ENCODE results near the gene PXMP4. TPM values are rescaled to one million over a fixed set of nuclear protein-coding genes. Genes with fewer than 3 reads are reported as not detected.

The PXMP4 gene
- total RNA-seq, 1 donor from 2014 or later: 2.4 TPM

DNA sequence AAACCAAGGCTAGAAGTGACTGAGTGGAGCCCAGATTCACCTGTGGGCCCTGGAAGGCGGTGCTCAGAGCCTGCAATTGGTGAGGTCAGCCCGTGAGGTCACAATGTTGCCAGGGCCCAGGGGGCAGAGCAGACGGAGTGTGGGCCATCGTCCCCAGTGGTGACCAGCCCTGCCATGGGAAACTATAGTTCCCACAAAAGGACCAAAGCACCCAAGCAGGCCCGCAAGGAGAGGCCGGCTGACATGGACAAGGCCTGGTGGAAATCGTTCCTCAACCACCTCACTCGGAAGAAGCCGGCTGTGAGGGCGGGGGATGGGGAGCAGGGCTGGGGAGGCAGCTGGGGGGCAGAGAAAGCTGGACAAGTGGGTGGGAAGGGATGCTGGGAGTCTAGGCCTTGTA is 57.9 kb downstream of the PXMP4 start, which contains the start of gene C20orf144:
Gene C20orf144 (plus strand): TSS at position 156 of the 400 bp plus-strand sequence. CDS start 19 bp downstream, at position 175.
- FAIRE-seq: no peak
- DNase-seq (ENCODE audit: low read depth): no peak
- Histone ChIP-seq H3K36me3 (ENCODE audit: control insufficient read depth, insufficient read depth, low read length) (no peaks in the 10 kb centered on the region), H3K4me3 (ENCODE audit: low read depth, low read length) (peak within 1 kb of the TSS; percentile 76), H3K27me3 (ENCODE audit: control insufficient read depth, insufficient read depth, low read length) (no peaks in the 10 kb centered on the region)
- TF ChIP-seq, protein P1, sequence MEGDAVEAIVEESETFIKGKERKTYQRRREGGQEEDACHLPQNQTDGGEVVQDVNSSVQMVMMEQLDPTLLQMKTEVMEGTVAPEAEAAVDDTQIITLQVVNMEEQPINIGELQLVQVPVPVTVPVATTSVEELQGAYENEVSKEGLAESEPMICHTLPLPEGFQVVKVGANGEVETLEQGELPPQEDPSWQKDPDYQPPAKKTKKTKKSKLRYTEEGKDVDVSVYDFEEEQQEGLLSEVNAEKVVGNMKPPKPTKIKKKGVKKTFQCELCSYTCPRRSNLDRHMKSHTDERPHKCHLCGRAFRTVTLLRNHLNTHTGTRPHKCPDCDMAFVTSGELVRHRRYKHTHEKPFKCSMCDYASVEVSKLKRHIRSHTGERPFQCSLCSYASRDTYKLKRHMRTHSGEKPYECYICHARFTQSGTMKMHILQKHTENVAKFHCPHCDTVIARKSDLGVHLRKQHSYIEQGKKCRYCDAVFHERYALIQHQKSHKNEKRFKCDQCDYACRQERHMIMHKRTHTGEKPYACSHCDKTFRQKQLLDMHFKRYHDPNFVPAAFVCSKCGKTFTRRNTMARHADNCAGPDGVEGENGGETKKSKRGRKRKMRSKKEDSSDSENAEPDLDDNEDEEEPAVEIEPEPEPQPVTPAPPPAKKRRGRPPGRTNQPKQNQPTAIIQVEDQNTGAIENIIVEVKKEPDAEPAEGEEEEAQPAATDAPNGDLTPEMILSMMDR (IDR thresholded peaks at IDR 0.05; ENCODE audit: insufficient read depth, low read length, severe bottlenecking): no peak

DNA sequence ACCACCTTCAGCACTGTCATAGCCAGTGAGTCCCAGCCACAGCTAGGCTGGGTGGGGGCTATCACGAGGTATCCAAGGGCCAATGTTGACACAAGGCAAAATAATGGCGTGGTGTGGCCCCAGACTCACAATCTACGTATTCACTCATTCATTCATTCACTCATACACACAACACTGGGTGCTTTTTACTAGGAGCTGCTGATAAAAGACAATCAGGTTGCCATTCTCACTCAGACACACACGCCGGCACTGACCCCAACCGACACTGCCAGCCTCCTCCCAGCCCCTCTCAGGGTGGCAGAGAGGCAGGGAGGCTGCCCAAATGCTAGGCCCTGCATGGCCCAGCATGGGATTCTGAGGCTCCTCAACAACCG is 59.4 kb downstream of the PXMP4 start:
- no peak overlapping the region for H3K4me3 ChIP-seq (ENCODE audit: low read depth, low read length)
- DNase-seq (ENCODE audit: low read depth): no peak
- TF ChIP-seq, protein P1 (IDR thresholded peaks at IDR 0.05; ENCODE audit: insufficient read depth, low read length, severe bottlenecking): no peak
- no peak for FAIRE-seq
- peaks cover under 1% of the 10 kb centered on the region for H3K27me3 ChIP-seq (ENCODE audit: control insufficient read depth, insufficient read depth, low read length)
- H3K36me3 ChIP-seq (ENCODE audit: control insufficient read depth, insufficient read depth, low read length): no peaks in the 10 kb centered on the region

DNA sequence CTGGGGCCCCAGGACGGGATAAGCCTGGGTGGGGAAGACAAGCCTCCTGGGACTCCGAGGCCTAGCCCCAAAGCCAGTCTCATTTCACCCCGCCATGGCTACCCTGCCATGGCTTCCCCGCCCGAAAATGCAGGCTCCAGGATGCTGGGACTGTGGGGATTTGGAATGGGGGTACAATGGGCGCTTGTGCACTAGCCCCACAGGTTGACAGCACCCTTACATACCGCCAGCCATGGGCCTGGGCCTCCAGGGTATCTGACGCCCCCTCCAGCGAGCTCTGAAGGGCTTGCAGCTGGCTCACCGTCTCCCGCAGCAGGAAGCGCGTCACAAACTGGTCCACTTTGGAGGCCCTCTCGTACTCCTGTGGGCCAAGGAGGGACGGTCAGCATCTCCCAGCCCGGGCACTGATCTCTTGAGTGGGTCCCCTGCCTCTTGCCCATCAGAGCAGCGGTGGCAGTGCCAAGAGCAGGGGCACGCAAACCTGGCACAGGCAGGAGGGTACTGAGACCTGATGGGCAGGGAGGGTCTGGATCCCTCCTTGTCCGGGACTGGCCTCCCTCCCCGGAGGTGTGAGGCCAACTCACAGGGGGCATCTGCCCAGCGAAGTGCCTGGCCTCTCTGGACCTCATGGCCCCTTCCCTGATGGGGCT is 60.0 kb downstream of the PXMP4 start:
- TF ChIP-seq, protein P1 (IDR thresholded peaks at IDR 0.05; ENCODE audit: insufficient read depth, low read length, severe bottlenecking): no peak
- DNase-seq (ENCODE audit: low read depth): no peak
- FAIRE-seq: no peak
- Histone ChIP-seq H3K36me3 (ENCODE audit: control insufficient read depth, insufficient read depth, low read length) (no peaks in the 10 kb centered on the region), H3K27me3 (ENCODE audit: control insufficient read depth, insufficient read depth, low read length) (peaks cover 1% of the 10 kb centered on the region), H3K4me3 (ENCODE audit: low read depth, low read length) (no peak overlapping the region)

DNA sequence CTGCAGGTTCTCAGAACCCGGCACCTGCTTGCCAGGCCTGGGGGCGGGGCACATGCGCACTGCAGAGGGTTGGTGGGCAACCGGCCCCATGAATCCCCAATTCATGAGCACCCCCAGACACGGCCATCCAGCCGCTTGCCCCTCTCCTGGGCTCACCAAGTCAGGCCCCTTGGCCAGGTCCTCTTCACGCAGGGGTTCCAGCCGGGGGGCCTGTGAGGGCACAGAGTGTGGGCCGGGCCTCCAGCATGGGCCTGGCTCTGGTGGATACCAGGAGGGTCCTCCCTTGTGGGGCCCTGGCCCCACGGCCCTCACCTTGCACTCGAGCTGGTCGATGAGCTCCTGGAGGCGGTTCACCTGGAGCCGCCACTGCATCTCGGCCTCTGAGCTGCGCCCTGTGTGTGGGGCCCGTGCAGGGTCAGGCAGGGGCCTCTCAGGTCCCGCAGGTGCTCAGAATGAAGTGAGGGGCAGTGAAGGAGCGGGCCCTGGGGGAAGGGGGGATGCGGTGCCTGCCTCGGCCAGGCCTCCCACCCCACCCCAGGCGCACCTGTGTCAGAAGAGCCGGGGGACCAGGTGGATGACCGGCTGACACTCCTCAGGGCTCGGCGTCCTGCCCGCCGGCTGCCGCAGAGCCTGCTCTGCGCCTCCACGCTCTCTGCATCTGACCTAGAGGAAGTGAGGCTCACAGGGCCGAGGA is 60.6 kb downstream of the PXMP4 start:
- DNase-seq (ENCODE audit: low read depth): no peak
- no peaks in the 10 kb centered on the region for H3K36me3 ChIP-seq (ENCODE audit: control insufficient read depth, insufficient read depth, low read length)
- no peak overlapping the region for H3K4me3 ChIP-seq (ENCODE audit: low read depth, low read length)
- FAIRE-seq: no peak
- TF ChIP-seq, protein P1 (IDR thresholded peaks at IDR 0.05; ENCODE audit: insufficient read depth, low read length, severe bottlenecking): no peak
- H3K27me3 ChIP-seq (ENCODE audit: control insufficient read depth, insufficient read depth, low read length): peaks cover 1% of the 10 kb centered on the region

DNA sequence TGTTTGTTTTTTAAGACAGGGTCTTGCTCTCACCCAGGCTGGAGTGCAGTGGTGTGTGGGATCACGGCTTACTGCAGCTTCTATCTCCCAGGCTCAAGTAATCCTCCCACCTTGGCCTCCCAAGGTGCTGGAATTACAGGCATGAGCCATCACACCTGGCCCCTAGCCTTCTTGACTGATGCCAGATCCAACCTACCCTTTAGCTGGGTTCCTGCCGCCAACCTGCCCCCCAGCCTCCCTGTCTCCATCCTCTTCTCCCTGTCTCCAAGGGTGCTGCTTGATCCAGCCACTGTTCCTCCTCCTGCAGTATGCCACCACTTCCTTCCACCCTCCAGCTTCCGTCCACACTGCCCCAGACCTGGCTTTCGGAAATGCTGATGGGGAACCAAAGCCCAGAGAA is 61.2 kb downstream of the PXMP4 start:
- no peak overlapping the region for H3K4me3 ChIP-seq (ENCODE audit: low read depth, low read length)
- TF ChIP-seq, protein P1 (IDR thresholded peaks at IDR 0.05; ENCODE audit: insufficient read depth, low read length, severe bottlenecking): no peak
- no peak for DNase-seq (ENCODE audit: low read depth)

More for the DNA sequence above, 61.2 kb downstream of the PXMP4 start:
- FAIRE-seq: no peak
- Histone ChIP-seq H3K27me3 (ENCODE audit: control insufficient read depth, insufficient read depth, low read length) (peaks cover 1% of the 10 kb centered on the region), H3K36me3 (ENCODE audit: control insufficient read depth, insufficient read depth, low read length) (no peaks in the 10 kb centered on the region)

Data from bronchial epithelial cell (primary cell).